Hepatocyte (in vitro differentiated cells): ENCODE results near the gene VILL.

Source experiments
- CTCF ChIP-seq: fragments of 200-600 bp; sonication (generic); IDR thresholded peaks from 2 replicates; pipeline ENCODE4 v1.5.1; 2016; ENCODE audit warnings: antibody characterized with exemption, mild to moderate bottlenecking; ENCODE audit not compliant: poor library complexity
- EZH2 ChIP-seq: fragments of 200-600 bp; sonication (generic); IDR thresholded peaks from 2 replicates; pipeline ENCODE4 v1.6.1; 2016; ENCODE audit warnings: antibody characterized with exemption, mild to moderate bottlenecking, borderline replicate concordance
- EZH2phosphoT487 ChIP-seq: fragments of 200-600 bp; sonication (generic); IDR thresholded peaks from one replicate; pipeline ENCODE4 v1.6.1; 2018; ENCODE audit warnings: antibody characterized with exemption, mild to moderate bottlenecking, low read depth, moderate library complexity; ENCODE audit not compliant: unreplicated experiment, severe bottlenecking

GRCh38 chr3:37943631-37944314 is 46.8 kb upstream of the VILL start:
- TF ChIP-seq CTCF (no peak), EZH2 (no peak), EZH2phosphoT487 (no peak)
